Measurements from ENCODE around the gene CFAP46.
"Not testable (repeated sequence)": the region's sequence is repeated elsewhere in the genome, so short reads cannot be mapped to it uniquely, and the experiment has no call there.

Gene CFAP46

DNA sequence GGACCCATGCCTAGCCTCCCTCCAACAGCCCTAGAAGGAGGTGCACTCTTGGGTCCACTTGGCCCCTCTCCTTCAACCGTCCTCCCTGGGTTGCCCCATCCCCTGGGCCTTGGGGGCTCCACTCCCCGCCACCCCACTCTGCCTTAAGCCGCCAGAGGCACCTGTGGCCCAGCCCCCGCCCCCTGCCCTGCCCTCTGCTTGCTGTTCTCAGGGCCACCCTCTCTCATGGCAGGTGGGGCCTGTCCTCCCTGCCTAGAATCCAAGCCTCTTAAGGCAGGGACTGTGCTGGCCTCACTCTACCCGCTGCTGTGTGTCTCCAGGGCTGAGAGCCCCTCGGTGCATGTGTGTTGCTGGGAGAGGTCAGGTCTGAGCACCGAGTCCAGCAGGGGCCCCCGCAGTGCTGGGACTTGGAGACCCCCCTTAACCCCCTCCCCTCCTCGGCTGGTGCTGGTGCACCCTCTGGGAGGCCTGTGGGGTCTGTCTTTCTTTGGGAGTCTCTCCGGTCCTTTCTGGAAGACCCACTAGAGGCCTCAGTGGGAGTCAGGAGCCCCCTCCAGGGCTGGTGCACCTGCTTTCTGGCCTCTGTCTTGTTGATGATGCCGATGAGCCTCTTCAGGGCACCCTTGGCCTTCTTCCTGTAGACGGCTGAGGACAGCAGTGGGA, 43.8 kb downstream of the CFAP46 start:
- no peak for DNase-seq (ENCODE audit: low read depth)

DNA sequence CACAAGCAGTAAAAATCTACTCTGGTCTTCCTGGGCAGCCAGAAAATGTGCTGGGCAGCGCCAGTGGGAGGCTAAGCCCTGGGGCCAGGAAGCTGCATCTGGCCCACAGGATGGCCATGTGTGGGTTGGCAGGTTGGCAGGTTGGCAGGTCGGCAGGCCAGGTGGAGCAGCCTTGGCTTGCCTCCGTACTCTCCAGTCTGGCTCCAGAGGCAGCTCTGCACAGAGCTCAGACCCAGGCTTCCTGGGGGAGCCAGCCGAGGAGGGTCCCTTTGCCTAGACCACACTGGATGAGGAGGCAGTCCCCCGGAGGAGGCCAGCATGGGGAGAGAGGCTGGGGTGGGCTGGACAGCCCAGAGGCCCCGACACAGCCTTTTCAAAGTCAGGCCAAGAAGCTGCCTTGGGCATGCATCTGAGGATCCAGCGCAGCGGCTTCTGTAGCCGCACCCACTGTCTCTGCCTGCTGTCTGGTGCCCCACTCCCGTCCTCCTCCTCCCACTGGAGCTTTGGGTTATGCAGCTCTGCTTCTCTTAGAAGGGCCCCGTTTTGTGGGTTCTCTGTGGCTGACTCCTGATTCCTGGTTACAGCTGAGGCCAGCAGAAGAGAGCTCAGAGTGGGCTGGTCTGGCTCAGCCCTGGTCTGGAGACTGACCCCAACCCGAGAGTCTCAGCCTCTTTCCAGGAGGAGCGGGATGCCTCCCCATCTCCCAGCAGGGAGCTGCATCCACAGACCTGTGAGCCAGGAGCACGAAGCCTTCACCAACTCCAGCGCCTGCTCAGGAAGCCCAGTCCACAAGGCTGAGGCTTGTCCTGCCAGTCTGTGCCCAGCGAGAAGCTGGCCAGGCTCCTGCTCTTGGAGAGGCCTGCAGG, 44.6 kb downstream of the CFAP46 start:
- no peak for DNase-seq (ENCODE audit: low read depth)

- DNase-seq (ENCODE audit: low read depth), result not testable (repeated sequence)
Observed at GRCh38 chr10:132893786-132894185, 48.6 kb downstream of the CFAP46 start.

GRCh38 chr10:132893090-132893489, 49.3 kb downstream of the CFAP46 start:
- no peak for DNase-seq (ENCODE audit: low read depth)

- no peak for DNase-seq (ENCODE audit: low read depth)
Observed at GRCh38 chr10:132892004-132892403, 50.4 kb downstream of the CFAP46 start.

DNA sequence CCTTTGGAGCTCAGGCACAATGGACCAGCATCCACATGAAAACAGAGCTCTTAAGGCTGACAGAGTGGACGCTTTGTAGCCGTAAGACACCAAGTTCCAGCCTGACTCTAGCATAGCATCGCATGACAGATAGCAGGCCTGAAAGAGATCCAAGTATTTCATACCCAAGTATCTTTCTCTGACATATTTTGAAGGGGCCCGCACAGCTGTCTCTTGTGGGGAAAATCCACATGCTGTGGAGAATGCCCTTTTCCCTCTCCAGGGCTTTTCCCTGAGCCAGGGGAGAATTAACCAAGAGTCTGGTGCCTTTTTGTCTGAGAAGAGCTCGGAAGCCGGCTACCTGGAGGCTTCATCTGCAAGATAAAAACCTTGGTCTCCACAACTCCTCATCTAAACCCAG, 51.0 kb downstream of the CFAP46 start:
- DNase-seq (ENCODE audit: low read depth), result no peak

GRCh38 chr10:132890301-132890700, 52.1 kb downstream of the CFAP46 start:
- no peak for DNase-seq (ENCODE audit: low read depth)

DNA sequence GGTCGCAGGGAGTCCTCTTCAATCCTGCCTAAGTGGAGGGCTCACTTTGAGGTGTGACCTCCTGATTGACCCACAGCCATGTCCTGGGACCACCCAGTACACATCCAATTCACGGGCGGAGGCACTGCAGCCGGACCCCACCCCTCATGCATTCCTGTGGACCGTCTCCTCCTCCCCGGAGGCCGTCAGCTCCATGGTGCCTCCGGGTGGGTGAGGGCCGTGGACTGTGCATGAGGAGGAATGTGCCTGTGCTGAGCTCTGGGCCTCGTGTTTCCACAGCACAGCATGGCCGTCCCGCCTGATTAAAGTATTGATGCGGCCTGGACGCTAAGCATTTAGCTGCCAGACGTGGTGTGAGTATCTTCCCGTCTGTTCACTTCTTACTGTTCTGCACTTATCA, 52.8 kb downstream of the CFAP46 start:
- no peak for DNase-seq (ENCODE audit: low read depth)

DNA sequence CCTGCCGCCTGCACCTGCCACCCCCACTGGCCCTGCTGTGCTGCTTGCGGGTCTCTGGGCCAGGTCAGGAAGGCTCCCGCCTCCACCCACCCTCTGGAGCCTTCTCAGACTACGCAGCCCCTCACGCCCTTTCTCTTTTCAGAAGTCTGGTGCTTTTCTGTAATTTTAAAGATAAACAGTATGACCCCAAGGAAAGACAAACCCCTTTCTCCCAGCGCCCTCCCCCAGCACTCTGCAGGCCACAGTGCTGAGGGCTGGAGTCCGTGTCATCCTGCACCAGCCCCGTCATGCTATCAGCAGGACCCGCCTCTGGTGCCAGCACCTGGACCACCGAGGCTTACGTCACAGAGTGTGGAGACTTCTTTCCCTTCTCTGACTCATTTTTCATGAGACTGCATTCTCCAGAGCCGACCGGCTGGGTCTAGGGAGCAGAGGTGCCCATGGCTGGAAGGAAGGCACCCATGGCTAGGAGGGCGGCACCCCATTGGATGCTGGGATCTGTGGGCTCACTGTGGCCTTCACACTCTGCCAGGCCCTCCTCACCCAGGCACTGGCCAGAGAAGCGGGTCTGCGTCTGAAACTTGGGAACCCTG, 53.4 kb downstream of the CFAP46 start:
- no peak for DNase-seq (ENCODE audit: low read depth)

- not testable (repeated sequence) for DNase-seq (ENCODE audit: low read depth)
Observed at GRCh38 chr10:132888446-132888845, 53.9 kb downstream of the CFAP46 start.

GRCh38 chr10:132886211-132887099, 55.9 kb downstream of the CFAP46 start:
- DNase-seq (ENCODE audit: low read depth), result no peak

DNA sequence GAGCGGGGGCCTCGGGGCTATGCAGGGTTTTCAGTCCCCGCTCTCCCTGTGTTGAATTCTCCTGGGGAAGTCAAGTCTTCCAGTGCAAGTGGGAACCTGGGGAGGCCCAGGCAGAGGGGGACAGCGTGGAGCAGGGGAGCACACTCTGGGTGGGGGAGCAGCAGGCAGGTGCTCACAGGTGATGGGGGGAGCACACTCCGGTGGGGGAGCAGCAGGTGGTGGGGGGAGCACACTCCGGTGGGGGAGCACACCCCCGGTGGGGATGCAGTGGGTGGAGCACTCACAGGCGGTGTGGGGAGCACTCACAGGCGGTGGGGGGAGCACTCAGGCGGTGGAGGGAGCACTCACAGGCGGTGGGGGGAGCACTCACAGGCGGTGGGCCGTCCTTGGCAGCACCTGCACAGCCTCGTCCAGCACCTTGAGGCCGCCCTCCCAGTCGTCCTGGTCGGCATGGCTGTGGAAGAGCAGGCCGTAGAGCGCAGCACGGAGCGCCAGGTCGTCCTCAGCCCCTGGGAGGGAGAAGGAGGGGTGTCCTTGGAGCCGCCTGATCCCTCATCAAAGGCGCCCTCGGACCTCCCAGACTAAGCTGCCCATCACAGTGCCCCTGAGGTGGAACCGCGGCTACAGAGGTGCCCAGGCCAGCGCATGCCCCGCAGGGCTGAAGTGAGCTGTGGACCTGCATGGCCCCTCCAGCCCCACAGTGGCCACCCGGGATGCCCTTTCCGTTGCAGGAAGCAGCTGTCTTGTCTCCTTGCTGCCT, 56.7 kb downstream of the CFAP46 start:
- DNase-seq (ENCODE audit: low read depth), result no peak

- no peak for DNase-seq (ENCODE audit: low read depth)
Observed at GRCh38 chr10:132884691-132885271, 57.6 kb downstream of the CFAP46 start.

DNA sequence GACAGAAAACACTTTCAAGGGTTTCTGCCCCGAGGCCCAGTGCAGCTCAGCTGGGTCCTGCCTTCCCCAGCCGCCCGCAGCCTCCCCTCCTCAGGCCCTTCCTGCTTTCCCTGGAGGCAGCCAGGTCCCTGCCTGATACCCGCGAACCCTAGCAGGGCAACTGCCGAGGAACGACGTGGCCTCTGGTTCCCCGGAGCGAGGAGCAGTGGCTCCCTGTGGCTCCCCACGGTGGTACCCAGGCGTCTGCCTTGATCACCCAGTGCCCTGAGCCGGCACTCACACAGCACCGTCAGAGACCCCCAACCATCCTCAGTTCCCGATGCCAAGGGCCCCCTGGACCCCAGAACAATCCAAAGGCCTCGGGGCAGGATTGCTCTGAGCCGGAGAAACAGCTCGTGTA, 58.3 kb downstream of the CFAP46 start:
- no peak for DNase-seq (ENCODE audit: low read depth)

DNA sequence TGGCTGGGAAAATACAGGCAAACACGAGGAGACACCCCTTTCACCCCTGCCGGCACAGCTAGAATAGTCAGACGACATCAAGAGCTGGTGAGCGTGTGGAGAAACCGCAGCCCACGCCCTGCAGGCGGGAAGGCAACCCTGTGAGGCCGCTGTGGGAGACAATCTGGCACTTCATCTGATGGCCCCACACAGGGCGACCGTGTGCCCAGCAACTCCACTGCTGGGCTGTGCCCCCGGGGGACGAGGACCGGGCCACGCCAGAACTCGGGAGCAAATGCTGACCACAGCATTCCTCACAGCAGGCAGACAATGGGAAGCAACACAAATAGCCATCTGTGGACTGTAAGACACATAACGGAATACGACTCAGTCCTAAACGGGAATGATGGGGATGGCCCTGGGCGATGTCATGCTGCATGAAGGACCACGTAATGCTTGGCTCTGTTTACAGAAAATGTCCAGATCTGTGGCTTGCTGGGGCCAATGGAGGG, 58.9 kb downstream of the CFAP46 start:
- no peak for DNase-seq (ENCODE audit: low read depth)

DNA sequence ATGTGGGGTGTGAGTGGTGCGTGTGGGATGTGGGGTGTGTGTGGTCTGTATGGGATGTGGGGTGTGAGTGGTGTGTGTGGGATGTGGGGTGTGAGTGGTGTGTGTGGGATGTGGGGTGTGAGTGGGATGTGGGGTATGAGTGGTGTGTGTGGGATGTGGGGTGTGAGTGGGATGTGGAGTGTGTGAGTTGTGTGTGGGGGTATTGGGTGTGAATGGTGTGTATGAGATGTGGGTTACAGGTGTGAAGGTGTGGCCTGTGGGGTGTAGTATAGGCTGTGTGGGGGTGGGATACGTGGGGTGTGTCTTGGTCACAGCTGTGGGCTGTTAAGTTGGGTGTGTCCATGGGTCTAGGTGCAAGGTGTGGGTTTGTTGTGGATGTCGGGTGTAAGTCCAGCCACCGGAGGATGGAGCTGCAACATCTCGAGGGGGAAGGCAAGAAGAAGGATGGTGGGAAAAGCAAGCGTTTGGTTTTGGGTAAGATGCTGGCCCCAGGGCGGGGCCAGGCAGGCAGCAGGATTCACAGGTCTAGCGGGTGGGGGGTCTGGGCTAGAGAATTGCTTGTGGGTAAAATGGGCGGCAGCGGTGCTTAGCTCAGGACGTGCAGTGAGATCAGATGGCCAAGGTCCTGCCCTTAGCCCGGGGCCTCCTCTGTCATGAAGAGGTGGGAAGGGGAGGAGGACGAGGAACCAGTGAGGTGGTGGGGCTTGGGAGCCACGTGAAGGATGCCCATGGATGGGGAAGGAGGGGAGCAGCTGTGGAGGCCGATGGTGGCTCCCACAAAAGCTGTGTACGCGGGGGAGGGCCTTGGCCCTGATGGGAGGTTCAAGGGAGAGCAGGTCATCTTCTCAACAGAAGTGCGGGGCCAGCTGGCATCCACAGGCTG, 60.1 kb downstream of the CFAP46 start:
- no peak for DNase-seq (ENCODE audit: low read depth)

GRCh38 chr10:132881186-132881920, 61.0 kb downstream of the CFAP46 start:
- DNase-seq (ENCODE audit: low read depth), result no peak

GRCh38 chr10:132880128-132880981, 62.0 kb downstream of the CFAP46 start:
- no peak for DNase-seq (ENCODE audit: low read depth)

Measured in stimulated activated CD8-positive, alpha-beta memory T cell treated with anti-CD3 and anti-CD28 coated beads, Interleukin-15, amount 100 ng/mL, for 24 hours (primary cell).